ENCODE data around the gene TACC2. TPM values are rescaled to one million over a fixed set of nuclear protein-coding genes. Genes with fewer than 3 reads are reported as not detected.
A peak's percentile ranks its signal among the peaks of the same experiment; 100 is the strongest.
"Not testable (repeated sequence)": the region's sequence is repeated elsewhere in the genome, so short reads cannot be mapped to it uniquely, and the experiment has no call there.

The TACC2 gene
- total RNA-seq, 1 donor, result under 0.01 TPM

DNA sequence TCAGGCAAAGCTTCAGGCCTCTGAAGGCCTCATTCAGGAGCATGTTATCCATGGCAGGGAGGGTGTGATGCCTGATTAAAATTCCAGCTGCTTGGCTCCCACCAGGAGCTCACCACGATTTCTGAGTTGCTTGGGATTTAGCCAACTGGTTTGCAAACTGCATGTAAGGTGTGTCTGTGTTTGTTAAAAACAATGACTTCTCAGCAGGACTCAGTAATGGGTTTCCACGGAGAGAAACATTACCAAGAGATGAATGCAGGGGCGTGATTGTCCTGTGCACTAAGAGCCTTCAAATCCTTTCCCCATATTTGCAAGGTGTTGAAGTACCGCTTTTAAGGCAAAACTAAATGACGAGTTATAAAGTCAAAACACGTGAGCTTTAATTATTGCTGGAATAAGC is 193.3 kb downstream of the TACC2 start:
- no peak for DNase-seq (ENCODE audit: low read depth in 2 of 3, low spot score in 2 of 3)

DNA sequence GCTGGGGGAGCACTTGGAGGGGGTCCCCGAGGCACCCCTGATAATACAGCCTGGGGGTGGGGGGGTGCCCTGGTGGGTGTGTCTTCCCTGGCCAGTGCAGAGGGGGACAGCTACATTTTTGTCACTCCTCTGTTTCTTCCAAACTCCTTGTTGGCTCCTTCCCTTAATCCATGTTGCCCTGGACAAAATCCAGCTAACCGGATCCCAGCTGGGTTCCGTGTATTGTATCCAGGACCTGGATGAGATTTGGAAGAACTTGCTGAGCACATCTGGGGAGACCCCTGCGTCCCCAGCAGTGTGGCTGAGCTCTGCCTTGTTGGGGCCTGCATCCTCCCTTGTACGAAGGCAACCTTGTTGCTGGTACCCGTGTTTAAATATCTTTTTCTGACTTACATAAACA is 195.3 kb downstream of the TACC2 start:
- no peak for DNase-seq (ENCODE audit: low read depth in 2 of 3, low spot score in 2 of 3)

DNA sequence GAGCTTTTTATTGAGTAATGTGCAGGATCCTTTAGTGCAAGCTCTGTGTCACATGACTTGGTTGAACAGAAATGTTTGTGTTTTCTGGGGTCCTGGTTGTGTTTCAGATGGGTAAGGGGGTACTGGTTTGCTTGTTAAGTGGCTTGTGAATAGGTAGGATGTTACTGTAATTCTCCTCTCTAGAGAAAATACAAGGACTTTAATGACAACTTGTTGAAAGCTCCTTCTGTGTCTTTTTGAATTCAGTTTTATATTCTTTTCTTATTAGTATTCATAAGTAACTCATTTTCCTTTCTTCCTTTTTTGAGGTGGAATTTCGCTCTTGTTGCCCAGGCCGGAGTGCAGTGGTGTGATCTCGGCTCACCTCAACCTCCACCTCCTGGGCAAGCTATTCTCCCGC is 196.7 kb downstream of the TACC2 start:
- no peak for DNase-seq (ENCODE audit: low read depth in 2 of 3, low spot score in 2 of 3)

DNA sequence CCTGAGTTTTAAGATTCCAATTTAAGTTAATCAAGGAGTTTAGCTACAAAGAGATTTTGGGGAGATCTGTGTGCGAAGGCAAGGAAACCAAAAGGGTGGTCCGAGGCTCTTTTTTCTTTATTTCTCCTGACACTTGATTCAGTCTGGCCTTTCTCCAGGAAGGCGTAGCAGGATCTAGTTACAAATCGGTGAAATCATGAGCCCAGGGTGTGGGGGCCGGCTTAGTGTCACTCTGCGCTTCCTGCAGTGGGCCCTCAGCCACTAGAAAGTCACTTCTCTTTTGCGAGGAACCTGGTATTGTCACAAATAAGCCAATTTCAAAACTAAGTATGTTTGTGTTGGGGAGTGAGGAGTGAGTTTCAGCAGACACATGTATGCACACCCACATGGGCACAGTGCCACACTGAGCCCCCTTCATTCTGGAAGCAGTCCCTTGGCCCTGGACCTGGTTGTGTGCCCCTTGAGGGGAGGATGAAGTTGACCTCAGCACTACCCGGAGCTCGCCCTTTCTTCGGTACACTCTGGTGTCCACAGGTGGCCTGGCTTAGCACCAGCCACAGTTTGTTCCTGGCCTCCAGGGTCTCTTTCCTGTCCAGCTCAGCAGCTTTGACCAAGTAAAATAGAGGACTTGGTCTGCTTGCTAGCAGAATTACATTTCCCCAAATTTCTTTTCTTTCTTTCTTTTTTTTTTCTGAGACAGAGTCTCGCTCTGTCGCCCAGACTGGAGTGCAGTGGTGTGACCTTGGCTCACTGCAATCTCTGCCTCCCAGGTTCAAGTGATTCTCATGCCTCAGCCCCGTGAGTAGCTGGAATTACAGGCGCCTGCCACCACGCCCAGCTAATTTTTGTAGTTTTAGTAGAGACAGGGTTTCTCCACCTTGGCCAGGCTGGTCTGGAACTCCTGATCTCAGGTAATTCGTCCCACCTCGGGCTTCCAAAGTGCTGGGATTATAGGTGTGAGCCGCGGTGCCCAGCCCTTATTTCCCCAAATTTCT is 198.2 kb downstream of the TACC2 start:
- no peak for DNase-seq (ENCODE audit: low read depth in 2 of 3, low spot score in 2 of 3)

DNA sequence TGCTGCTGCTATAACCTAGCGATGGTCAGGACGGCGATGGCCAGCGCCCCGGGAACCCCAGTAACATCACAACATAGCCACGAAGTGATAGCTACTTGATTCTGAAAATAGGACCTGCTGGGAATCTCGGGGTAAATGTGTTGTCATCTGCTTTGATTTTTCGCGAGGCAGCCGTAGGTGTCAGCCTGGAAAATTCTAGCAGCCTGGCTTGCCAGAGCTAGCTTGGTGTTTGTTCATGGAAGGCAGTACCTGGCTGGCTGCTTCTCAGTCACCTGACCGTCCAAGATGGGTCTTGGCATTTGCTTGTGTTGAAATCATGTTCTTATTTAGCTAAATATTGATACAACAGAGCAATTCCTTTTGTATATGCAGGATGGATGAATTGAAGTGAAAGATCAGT is 199.7 kb downstream of the TACC2 start:
- DNase-seq (ENCODE audit: low read depth in 2 of 3, low spot score in 2 of 3), result no peak

DNA sequence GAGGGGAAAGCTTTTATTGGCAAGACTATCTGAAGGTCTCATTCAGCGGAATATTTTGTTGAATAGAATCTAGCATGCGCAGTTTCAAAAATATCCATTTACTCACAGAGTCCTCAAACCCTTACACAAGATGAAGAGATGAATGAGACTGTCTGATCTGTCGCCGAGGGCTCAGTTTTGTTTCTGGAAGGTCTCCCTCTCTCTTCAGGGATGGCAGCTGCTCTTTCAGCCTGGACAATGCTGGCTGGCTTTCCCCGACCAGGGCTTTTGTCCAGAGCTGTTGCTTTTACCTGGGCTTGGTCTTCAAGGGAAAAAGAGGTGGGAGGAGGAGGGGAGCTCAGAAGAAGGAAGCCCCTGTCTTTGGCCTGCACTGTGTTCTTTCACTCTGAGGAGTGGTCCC is 200.2 kb downstream of the TACC2 start:
- DNase-seq (ENCODE audit: low read depth in 2 of 3, low spot score in 2 of 3), result no peak

DNA sequence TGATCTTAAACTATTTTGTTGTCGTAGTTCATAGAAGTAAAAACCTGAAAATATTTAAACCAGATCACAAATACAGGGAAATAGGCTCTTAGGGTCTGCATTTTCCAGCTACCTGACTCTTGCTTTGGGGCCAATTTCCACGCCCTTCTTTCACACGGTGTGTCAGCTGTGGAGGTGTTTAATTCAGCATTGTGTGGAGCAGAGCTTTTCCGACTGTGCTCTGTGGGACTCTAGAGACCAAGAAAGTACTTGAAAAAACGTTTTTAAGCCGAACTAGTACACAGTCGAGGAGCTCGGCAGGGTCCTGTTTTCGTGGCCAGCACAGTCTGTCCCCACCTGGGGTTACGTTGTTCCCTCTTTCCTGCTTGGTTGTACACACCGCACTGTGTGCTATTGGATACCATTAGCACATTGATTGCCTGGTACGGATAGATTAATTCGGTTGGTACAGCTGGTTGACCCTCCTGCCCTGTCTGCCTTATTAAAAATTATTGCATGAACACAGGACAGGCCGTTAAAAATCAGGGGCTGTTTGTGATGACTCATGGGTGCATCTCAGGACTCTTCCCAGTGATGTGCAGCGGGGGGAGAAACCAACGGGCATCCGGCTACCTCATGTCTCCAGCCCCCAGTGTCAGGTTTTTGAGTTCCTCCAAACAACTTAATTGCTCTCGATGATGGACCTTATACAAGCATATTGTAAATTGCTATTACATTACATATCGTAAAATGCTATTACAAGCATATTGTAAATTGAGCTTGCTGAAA is 201.4 kb downstream of the TACC2 start:
- DNase-seq (ENCODE audit: low read depth in 2 of 3, low spot score in 2 of 3), result no peak

DNA sequence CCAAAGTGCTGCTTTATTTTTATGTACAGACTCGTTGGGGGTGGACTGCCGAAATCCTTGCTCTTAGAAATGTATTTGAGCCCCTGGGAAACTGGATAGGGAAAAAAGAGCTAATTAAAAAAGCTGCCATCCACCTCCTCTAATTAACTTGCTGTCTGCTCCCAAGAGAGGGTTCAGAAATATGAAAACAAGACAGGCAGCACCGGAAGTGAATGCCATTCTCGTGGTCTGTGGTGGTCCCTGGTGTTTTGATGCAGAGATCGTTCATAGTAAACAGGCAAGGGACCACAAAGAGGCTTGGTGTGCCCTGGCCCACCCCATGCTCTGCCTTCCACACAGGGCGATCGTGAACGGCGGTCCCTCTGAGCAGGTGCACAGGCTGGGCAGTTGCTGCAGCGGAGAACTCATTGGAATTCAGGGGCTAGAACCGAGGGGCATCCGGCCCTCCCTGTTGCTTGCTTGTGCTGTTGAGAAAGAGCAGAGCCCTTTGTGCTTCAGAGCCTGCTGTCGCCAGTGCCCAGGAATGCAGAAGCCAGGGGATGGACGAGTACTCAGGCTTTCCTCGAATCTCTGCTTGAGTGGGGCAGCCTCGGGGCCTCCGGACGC is 203.1 kb downstream of the TACC2 start:
- DNase-seq (ENCODE audit: low read depth in 2 of 3, low spot score in 2 of 3), result no peak

DNA sequence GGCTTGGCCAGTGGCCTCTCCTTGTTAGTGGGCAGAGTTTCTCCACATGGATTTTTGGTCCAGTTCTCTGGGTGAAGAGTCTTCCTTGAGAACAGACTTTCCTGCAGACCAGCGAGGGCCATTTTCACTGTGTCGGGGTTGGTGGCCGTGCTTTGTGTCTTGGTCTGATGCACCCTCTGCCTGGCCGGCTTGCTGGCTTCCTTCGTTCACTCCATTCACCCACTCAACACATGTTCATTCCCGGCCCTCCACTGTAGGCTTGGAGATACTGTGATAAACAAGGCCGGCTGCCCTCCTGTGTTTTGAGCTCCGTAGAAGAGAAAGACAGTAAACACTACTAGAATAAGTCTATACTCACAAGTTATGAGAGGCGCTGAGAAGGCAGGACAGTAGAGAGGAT is 205.3 kb downstream of the TACC2 start:
- DNase-seq (ENCODE audit: low read depth in 2 of 3, low spot score in 2 of 3), result no peak

DNA sequence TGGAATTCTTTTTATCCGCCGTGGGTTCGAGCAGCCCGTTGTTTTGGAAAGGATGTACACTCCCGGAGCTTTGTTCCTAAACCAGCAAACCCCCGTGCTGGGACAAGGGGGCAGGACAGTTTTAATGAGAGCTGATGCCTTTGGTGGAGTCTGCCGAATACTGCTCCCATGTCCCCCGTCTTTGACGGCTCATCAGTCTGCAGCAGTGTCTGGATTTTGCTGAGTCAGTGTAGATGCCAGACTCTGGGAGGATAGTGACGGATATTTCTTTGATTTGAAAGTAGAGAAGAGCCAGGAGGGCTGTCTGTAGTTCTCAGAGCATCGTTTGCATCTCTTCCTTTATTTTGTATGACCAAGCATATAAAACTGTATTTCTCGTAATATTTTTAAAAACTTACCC is 207.3 kb downstream of the TACC2 start:
- no peak for DNase-seq (ENCODE audit: low read depth in 2 of 3, low spot score in 2 of 3)

DNA sequence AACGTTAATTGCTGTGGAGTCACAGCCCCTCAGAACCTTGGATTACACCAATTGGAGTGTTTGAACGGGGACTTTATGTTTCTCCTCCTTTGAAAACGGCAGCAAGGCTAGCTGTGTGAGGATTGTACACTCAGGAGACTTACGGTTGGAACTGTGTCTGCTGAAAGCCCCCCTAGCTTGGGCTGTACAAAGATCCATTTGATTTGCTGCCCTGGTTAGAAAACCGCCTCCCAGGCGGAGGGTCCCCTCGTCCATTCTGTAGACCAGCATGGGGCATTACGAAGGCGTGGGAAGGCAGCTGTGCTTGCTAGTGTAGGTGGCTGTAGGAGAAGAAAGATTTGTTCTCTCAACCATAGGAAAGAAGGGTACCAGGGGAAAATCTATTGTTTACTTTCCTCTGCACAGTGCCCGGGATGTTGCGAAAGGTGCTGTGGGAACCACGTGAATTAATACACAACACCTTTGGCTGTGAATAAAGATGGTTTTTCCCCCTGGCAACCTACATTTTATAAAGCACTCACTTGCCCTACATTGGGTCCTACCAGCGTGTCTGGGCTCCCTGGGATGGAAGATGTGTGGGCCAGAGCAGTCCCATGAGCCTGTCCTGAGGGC is 208.8 kb downstream of the TACC2 start:
- no peak for DNase-seq (ENCODE audit: low read depth in 2 of 3, low spot score in 2 of 3)

DNA sequence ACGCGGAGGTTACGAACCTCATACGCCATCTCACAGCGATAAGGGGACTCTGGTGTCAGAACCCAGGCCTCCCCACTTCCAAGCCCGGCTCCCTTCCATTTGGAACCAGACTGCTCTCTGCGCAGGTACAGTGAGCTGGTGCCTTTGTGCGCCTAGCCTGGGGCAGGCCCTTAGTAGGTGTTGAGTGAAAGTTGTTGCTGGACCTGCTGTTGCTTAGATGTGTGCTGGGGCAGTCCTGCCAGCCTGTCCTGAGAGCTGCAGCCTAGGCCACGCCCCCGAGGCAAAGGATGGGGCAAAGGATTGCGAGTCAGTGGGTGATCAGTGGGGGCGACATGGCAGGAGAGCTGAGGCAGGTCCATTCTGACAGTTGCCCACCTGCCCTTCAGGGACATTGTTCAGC is 209.7 kb downstream of the TACC2 start:
- no peak for DNase-seq (ENCODE audit: low read depth in 2 of 3, low spot score in 2 of 3)

DNA sequence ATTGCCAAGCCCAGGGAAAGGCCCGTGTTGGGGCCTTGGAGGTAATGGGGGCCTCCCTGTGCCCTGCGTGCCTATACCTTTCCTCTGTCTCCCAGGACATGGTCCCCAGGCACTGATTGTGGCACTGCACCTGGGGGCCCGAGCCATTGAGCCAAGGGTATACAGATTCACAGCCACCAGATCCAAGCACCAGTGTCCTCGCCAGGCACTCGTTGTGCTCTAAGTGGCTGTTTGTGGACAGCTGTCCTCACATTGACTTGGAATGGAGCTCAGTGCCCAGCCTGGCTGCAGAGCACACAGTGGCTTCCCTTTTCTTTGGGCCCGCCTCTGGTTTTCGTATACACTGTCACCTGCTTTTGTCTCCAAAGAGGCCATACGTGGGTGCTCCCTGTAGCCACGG is 210.1 kb downstream of the TACC2 start:
- no peak for DNase-seq (ENCODE audit: low read depth in 2 of 3, low spot score in 2 of 3)

DNA sequence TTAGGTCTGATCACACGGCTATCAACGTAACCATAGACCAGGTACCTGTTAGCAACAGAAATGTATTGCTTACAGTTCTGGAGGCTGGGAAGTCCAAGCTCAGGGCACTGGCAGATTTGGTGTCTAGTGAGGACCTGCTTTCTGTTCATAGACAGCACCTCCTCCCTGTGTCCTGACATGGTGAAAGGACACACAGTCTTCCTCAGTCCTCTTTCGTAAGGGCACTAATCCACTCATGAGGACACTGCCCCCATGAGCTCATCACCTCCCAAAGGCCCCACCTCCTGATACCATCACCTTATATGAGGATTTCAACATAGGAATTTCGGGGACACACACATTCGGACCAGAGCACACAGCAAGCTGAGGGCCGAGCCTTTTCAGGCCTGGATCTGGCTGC is 210.7 kb downstream of the TACC2 start:
- DNase-seq (ENCODE audit: low read depth in 2 of 3, low spot score in 2 of 3), result no peak

DNA sequence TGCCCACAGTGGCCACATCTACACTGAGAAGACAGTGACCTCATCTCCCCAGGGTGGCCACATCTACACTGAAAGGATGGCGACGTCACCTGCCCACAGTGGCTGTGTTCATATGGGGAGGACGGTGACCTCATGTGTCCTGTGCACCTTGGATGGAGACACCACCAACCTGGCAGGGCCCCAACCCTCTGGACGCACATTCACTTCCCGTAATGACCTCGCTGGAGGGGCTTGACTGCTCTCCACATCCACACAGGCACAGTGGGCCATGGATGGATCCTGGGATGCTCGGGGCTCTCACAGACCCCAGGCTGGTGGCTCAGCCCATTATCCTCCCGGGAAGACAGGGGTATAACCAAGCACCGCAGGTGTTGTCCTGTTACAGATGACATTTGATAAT is 212.4 kb downstream of the TACC2 start:
- DNase-seq (ENCODE audit: low read depth in 2 of 3, low spot score in 2 of 3), result no peak

DNA sequence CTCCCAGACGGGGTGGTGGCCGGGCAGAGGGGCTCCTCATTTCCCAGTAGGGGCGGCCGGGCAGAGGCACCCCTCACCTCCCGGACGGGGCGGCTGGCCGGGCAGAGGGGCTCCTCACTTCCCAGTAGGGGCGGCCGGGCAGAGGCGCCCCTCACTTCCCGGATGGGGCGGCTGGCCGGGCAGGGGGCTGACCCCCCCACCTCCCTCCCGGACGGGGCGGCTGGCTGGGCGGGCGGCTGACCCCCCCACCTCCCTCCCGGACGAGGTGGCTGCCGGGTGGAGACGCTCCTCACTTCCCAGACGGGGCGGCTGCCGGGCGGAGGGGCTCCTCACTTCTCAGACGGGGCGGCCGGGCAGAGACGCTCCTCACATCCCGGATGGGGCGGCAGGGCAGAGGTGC is 214.2 kb downstream of the TACC2 start:
- DNase-seq (ENCODE audit: low read depth in 2 of 3, low spot score in 2 of 3), result not testable (repeated sequence)

DNA sequence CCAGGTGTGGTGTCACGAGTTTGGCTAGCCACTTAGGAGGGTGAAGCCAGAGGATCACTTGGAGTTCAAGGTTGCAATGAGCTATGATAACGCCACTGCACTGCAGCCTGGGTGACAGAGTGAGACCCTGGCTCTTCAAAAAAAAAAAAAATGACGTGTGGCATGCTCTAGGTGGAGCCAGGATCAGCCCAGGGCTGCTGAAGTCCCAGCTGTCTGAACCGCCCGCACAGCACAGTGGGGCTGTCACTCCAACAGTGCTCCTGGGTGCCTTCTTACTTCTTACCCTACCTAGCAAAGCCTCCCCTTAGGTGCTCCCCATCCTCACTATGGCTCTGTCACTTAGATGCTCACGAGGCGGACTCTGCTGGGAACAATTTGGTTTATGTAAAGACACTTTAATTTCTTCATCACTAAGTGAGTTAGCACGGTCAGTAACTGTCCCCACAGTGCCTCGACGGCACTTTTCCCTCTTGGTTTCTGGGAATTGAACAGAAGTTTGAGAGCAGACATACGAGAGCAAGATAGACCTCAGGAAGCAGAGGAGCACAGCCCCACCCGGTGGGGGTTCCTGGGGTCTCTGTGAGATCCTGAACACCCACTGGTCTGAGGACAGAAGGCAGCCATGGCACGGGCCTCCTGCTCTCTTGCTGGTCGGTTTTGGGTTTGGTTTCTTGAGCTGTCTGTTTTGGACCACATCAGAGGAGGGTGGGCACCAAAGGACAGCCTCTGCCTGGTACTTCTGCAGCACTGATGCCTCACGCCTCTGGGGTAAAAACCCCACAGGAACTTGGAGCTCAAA is 215.9 kb downstream of the TACC2 start:
- DNase-seq (ENCODE audit: low read depth in 2 of 3, low spot score in 2 of 3), result no peak

DNA sequence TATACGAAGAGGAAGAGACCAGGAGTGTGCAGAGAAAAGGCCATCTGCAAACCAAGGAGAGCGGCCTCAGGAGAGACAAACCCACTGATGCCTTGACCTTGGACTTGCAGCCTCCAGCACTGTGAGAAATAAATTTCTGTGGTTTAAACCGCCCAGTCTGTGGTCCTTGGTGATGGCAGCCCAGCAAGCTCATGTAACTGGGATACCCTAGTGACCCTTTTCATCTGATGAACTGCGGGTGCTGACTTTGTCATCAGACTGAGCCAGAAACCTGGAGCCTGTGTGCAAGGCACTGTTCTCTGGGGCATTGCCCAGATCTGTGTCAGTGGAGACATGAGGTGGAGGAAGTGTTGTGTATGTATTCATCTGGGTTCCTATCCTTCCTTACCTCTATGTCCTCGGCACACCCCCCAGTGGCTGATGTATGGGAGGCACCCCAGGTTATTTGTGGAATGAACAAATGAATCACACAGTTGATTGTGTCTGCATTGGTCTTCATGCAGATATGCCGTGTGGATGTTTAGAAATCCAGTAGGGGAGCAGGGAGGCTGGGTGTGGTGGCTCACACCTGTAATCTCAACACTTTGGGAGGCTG is 217.6 kb downstream of the TACC2 start:
- no peak for DNase-seq (ENCODE audit: low read depth in 2 of 3, low spot score in 2 of 3)

DNA sequence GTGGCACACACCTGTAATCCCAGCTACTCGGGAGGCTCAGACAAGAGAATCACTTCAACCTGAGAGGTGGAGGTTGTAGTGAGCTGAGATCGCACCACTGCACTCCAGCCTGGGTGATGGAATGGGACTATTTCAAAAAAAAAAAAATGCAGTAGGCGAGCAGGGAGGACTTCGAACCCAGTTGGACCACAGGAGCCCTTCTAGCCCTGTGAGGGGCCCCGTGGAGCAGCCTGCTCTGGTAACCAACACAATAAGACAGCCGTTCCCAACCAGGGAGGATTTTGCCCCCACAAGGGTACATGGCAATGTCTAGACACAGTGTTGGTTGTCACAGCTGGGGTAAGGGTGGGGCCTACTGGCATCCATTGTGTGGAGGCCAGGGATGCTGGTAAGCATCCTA is 218.2 kb downstream of the TACC2 start:
- no peak for DNase-seq (ENCODE audit: low read depth in 2 of 3, low spot score in 2 of 3)

DNA sequence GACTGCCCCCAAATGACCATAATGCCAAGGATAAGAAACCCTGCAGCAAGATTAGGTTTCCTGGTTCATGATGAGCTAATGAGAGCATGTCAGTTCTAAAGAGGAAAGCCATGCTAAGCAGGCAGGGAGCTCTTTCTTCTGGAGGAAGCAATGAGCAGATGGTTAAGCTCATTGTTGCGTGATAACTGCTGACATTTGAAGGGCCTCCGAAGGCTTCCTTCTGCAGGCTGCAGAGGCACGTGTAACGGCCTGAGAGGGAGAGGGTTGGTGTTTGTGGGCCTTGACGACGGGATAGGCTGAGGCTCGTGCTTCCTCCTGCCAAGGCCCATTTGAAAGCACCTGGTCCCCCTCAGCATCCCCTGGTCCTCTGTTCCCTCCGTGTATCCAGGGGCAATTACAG is 218.6 kb downstream of the TACC2 start:
- peak in 1 of 3 donors; percentile 27 for DNase-seq (ENCODE audit: low read depth in 2 of 3, low spot score in 2 of 3)
